Osteocyte (in vitro differentiated cells): ENCODE data around the gene PPL. TPM values are rescaled to one million over a fixed set of nuclear protein-coding genes. Genes with fewer than 3 reads are reported as not detected.

Experiments
- DNase-seq: peaks from one replicate; pipeline ENCODE4 v3.0.0; 2021; ENCODE audit warnings: mixed read lengths; ENCODE audit not compliant: unreplicated experiment; ENCODE audit errors: extremely low spot score
- H3K27ac Mint-ChIP-seq: one replicate; pipeline ENCODE4 v1.8.0; 2021; ENCODE audit warnings: mild to moderate bottlenecking, mixed read lengths; ENCODE audit not compliant: unreplicated experiment
- H3K27me3 Mint-ChIP-seq: one replicate; pipeline ENCODE4 v1.8.0; 2021; ENCODE audit warnings: mixed read lengths; ENCODE audit not compliant: unreplicated experiment
- H3K36me3 Mint-ChIP-seq: one replicate; pipeline ENCODE4 v1.8.0; 2021; ENCODE audit warnings: mixed read lengths; ENCODE audit not compliant: unreplicated experiment
- H3K4me1 Mint-ChIP-seq: one replicate; pipeline ENCODE4 v1.8.0; 2021; ENCODE audit warnings: mixed read lengths; ENCODE audit not compliant: unreplicated experiment
- H3K4me3 Mint-ChIP-seq: one replicate; pipeline ENCODE4 v1.8.0; 2021; ENCODE audit warnings: mild to moderate bottlenecking, moderate library complexity, mixed read lengths; ENCODE audit not compliant: unreplicated experiment
- H3K9me3 Mint-ChIP-seq: one replicate; pipeline ENCODE4 v1.8.0; 2021; ENCODE audit warnings: mixed read lengths; ENCODE audit not compliant: unreplicated experiment
- total RNA-seq: library from RNA; stranded (reverse); gene quantifications from 2 replicates; pipeline ENCODE4 v1.2.1, GENCODE V29; 2021
- TF ChIP-seq, protein P1 (sequence below): fragments of 200-600 bp; sonication (generic); IDR thresholded peaks from 2 replicates; pipeline ENCODE4 v1.5.0; 2021; ENCODE audit warnings: antibody characterized with exemption, mild to moderate bottlenecking, moderate library complexity

Gene PPL
- total RNA-seq, 1 donor from 2014 or later, result 10.3 TPM

DNA sequence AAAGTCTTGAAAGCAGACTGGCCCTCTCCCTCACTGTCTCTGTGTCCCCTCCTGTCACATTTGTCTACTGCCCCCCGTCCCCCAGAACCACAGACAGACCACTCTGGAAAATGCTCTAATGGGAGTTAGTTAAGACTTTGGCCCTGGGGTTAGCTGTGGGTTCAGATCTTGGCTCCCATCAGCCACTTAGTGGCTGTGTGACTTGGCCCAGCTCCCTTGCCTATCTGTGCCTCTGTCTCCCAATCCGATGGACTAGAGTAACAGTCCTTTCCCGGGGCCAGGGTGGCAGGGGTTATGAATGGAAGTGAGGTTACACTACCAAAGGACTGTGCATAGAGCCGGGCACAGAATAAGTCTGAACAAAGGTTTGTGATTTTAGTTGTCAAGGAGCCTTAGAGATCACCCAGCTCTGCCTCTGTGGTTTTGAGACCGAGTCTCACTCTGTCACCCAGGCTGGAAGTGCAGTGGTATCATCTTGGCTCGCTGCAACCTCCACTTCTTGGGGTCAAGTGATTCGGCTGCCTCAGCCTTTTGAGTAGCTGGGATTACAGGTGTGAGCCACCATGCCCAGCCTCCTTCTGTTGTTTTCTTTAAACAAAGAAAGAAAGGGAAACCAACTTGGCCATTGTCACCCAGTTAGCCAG is 23.7 kb downstream of the PPL start:
- DNase-seq, result no peak
- Mint-ChIP-seq H3K27me3 (no peaks in the 10 kb centered on the region), H3K36me3 (no peaks in the 10 kb centered on the region), H3K9me3 (no peaks in the 10 kb centered on the region), H3K27ac (no peak overlapping the region), H3K4me3 (no peak overlapping the region), H3K4me1 (peaks cover 35% of the 10 kb centered on the region)
- TF ChIP-seq, protein P1, sequence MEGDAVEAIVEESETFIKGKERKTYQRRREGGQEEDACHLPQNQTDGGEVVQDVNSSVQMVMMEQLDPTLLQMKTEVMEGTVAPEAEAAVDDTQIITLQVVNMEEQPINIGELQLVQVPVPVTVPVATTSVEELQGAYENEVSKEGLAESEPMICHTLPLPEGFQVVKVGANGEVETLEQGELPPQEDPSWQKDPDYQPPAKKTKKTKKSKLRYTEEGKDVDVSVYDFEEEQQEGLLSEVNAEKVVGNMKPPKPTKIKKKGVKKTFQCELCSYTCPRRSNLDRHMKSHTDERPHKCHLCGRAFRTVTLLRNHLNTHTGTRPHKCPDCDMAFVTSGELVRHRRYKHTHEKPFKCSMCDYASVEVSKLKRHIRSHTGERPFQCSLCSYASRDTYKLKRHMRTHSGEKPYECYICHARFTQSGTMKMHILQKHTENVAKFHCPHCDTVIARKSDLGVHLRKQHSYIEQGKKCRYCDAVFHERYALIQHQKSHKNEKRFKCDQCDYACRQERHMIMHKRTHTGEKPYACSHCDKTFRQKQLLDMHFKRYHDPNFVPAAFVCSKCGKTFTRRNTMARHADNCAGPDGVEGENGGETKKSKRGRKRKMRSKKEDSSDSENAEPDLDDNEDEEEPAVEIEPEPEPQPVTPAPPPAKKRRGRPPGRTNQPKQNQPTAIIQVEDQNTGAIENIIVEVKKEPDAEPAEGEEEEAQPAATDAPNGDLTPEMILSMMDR, result no peak

DNA sequence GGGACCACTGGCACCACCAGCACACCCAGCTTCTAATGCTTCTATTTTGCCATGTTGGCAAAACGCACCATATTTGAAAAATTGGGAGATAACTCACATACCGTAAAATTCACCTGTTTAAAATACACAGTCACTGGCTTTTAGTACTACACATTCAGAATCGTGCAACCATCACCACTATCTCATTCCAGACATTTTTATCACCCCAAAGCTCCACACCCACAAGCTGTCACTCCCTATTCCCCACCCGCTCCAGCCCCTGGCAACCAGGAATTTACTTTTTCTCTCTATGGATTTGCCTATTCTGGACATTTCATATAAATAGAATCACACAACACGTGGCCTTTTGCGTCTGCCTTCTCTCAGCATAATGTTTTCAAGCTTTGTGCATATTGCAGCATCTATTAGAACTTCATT is 25.0 kb downstream of the PPL start:
- no peak for DNase-seq
- no peaks in the 10 kb centered on the region for H3K36me3 Mint-ChIP-seq
- no peak overlapping the region for H3K27ac Mint-ChIP-seq
- TF ChIP-seq, protein P1, result no peak
- H3K27me3 Mint-ChIP-seq, result no peaks in the 10 kb centered on the region
- H3K4me1 Mint-ChIP-seq, result peaks cover 29% of the 10 kb centered on the region
- no peak overlapping the region for H3K4me3 Mint-ChIP-seq
- no peaks in the 10 kb centered on the region for H3K9me3 Mint-ChIP-seq

DNA sequence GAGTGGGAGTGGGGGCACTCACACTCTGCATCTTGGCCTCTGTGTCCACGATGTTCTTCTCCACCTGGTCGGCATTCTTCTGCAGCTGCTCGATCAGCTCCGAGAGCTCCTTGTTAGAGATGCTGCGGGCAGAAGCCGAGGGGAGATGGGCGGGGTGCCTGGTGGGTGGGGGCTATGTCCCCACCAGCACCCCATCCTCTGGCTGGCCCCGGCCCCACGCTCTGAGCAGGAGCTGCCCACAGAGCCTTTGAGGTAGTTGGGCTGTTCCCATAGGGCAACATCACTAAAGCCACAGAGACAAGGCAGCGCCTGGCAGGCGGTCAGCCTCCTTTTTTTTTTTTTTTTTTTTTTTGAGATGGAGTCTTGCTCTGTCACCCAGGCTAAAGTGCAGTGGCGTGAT is 26.1 kb downstream of the PPL start:
- DNase-seq, result no peak
- TF ChIP-seq, protein P1, result no peak
- Mint-ChIP-seq H3K9me3 (no peaks in the 10 kb centered on the region), H3K27me3 (no peaks in the 10 kb centered on the region), H3K4me3 (no peak overlapping the region), H3K36me3 (no peaks in the 10 kb centered on the region), H3K4me1 (peaks cover 22% of the 10 kb centered on the region), H3K27ac (no peak overlapping the region)

DNA sequence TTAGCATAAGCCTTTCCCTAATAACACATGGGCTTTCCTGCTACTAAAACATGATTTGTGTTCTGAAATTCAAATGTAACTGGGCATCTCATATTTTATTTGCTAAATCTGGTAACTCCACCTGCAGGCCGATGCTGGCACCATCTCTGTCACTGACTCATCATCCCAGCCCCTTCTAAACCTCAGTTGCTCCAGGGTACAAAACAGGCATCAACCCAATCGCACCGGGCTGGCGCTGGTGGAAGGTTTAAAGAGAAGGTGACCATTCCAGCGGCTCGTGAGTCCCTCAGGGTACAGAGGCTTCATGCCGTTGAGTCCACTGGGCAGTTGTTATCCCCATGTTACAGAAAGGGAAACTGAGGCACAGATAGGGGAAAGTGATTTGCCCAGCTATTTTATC is 27.1 kb downstream of the PPL start:
- DNase-seq, result no peak
- TF ChIP-seq, protein P1, result no peak
- Mint-ChIP-seq H3K27me3 (no peaks in the 10 kb centered on the region), H3K4me1 (peaks cover 13% of the 10 kb centered on the region), H3K36me3 (no peaks in the 10 kb centered on the region), H3K9me3 (no peaks in the 10 kb centered on the region), H3K27ac (no peak overlapping the region), H3K4me3 (no peak overlapping the region)

DNA sequence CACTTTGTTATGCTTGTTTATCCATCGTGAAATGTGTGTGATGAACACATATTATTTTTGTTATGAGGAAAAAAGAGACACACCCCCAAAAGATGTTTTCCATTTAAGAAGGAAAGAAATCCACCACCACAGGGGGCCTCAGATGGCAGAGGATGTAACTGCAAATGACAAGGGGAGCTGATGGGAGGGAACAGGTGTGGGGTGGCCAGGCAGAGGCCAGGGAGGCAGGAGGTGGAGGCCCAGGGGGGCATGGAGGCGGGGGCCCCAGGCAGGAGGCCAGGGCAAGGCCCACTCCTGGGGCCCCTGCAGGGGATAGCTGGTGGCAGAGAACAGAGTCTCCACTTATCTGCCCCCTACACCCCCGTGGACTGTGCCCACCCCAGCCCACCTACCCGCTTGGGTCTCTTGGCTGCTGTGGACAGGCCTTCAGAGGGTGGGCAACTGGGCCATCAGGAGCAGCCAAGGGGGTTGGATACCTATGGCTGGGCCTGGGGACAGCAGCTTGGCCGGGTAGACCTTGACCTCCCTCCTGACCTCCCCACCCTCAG is 28.0 kb downstream of the PPL start:
- TF ChIP-seq, protein P1, result no peak
- DNase-seq, result no peak
- H3K4me1 Mint-ChIP-seq, result peaks cover 12% of the 10 kb centered on the region
- H3K4me3 Mint-ChIP-seq, result no peak overlapping the region
- no peak overlapping the region for H3K27ac Mint-ChIP-seq
- peaks cover 8% of the 10 kb centered on the region for H3K27me3 Mint-ChIP-seq
- no peaks in the 10 kb centered on the region for H3K9me3 Mint-ChIP-seq
- no peaks in the 10 kb centered on the region for H3K36me3 Mint-ChIP-seq
